ENCODE data around the gene DHRS1. TPM values are rescaled to one million over a fixed set of nuclear protein-coding genes. Genes with fewer than 3 reads are reported as not detected.

Gene DHRS1
- total RNA-seq, 1 experiment from 2014 or later, result 8.9 TPM

GRCh38 chr14:24332268-24332993 is 32.9 kb upstream of the DHRS1 start:
- no peaks in the 10 kb centered on the region for H3K36me3 ChIP-seq (ENCODE audit: control insufficient read depth, insufficient read depth, low read length)
- in situ Hi-C loops (cut with HindIII; ENCODE audit: low pct_unique_long_range_greater_than_20kb, low sequenced_read_pairs), result loop anchor here (10.0 kb wide), 1 partner anchor 102 kb away; no protein-coding TSS in a partner anchor

DNA sequence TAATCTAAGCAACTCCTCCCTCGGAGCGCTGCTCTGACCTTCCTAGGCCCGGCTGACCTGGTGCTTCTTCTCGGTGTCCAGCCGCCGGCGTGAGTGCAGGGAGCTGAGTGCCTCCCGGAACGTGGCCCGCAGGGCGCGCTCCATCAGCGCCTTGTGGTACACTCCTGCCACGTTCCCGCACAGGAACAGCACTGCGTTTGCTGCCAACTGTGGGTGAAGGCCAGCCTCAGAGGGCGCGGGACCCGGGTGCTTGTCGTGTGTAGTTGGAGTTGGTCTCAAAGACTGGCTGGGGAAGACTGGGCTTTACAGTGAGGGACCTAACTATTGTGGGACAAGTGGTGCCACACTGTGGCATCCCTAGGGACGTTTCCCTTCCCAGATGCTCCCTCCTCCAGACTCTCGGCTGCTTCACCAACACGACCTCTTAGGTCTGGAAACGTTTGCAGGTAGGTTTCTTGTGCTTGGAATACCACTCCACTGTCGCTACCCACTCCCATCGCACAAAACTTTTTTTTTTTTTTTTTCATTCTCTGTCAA is 32.2 kb upstream of the DHRS1 start:
- ChIA-PET CTCF (interaction anchor here (0.6 to 1.7 kb wide), 6 partner anchors 10 to 105 kb away, joined by 3 to 11 read pairs (median 5); no protein-coding TSS in a partner anchor), POLR2A (no interaction called here)
- TF ChIP-seq, protein P1, sequence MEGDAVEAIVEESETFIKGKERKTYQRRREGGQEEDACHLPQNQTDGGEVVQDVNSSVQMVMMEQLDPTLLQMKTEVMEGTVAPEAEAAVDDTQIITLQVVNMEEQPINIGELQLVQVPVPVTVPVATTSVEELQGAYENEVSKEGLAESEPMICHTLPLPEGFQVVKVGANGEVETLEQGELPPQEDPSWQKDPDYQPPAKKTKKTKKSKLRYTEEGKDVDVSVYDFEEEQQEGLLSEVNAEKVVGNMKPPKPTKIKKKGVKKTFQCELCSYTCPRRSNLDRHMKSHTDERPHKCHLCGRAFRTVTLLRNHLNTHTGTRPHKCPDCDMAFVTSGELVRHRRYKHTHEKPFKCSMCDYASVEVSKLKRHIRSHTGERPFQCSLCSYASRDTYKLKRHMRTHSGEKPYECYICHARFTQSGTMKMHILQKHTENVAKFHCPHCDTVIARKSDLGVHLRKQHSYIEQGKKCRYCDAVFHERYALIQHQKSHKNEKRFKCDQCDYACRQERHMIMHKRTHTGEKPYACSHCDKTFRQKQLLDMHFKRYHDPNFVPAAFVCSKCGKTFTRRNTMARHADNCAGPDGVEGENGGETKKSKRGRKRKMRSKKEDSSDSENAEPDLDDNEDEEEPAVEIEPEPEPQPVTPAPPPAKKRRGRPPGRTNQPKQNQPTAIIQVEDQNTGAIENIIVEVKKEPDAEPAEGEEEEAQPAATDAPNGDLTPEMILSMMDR (IDR thresholded peaks at IDR 0.05), result no peak
- TF ChIP-seq SIN3A (IDR thresholded peaks at IDR 0.05; ENCODE audit: borderline replicate concordance, insufficient read depth, low read depth, low read length) (no peak), TCF7L2 (IDR thresholded peaks at IDR 0.05; ENCODE audit: low read depth, low read length) (no peak)
- Histone ChIP-seq H3K36me3 (ENCODE audit: control insufficient read depth, insufficient read depth, low read length) (no peaks in the 10 kb centered on the region), H3K4me1 (ENCODE audit: control insufficient read depth, insufficient read depth, low read length) (peaks cover 3% of the 10 kb centered on the region; the same call in 1 of the 2 replicates), H3K4me3 (ENCODE audit: low read depth in 2 of 2, low read length in 2 of 2) (no peak overlapping the region), H3K9me3 (ENCODE audit: control insufficient read depth, insufficient read depth, low read depth, low read length) (no peaks in the 10 kb centered on the region), H3K27ac (ENCODE audit: low read length) (no peak overlapping the region), H3K27me3 (ENCODE audit: control insufficient read depth, insufficient read depth, low read length) (no peaks in the 10 kb centered on the region)
- in situ Hi-C loops (cut with HindIII; ENCODE audit: low pct_unique_long_range_greater_than_20kb, low sequenced_read_pairs) (loop anchor here (10.0 kb wide), 1 partner anchor 103 kb away; no protein-coding TSS in a partner anchor), intact Hi-C loops (cut with micrococcal nuclease; ENCODE audit: unreplicated experiment) (loop anchor here (2.0 kb wide), 1 partner anchor 99 kb away; no protein-coding TSS in a partner anchor)
- BruUV-seq (replicated peaks), result no TSS peak
- ATAC-seq, result peak; percentile 33
- DNase-seq (ENCODE audit: low read depth, low spot score), result no peak

More at GRCh38 chr14:24332268-24332993, 32.9 kb upstream of the DHRS1 start:
- DNase-seq (ENCODE audit: low read depth, low spot score), result peak; percentile 48
- no peak overlapping the region for H3K27ac ChIP-seq (ENCODE audit: low read length)
- no peak for TF ChIP-seq TCF7L2 (IDR thresholded peaks at IDR 0.05; ENCODE audit: low read depth, low read length)
- TF ChIP-seq, protein P1 (IDR thresholded peaks at IDR 0.05), result peak; percentile 79
- ChIA-PET CTCF (interaction anchor here (0.6 to 1.8 kb wide), 9 partner anchors 11 to 105 kb away, joined by 3 to 28 read pairs (median 5); no protein-coding TSS in a partner anchor), POLR2A (no interaction called here)
- intact Hi-C loops (cut with micrococcal nuclease; ENCODE audit: unreplicated experiment), result loop anchor here (2.0 kb wide), 1 partner anchor 98 kb away; no protein-coding TSS in a partner anchor
- H3K4me3 ChIP-seq (ENCODE audit: low read depth in 2 of 2, low read length in 2 of 2), result no peak overlapping the region
- no peaks in the 10 kb centered on the region for H3K9me3 ChIP-seq (ENCODE audit: control insufficient read depth, insufficient read depth, low read depth, low read length)
- no peaks in the 10 kb centered on the region for H3K27me3 ChIP-seq (ENCODE audit: control insufficient read depth, insufficient read depth, low read length)
- ATAC-seq, result peak; percentile 83
- BruUV-seq (replicated peaks), result no TSS peak
- H3K4me1 ChIP-seq (ENCODE audit: control insufficient read depth, insufficient read depth, low read length), result peaks cover 3% of the 10 kb centered on the region; the same call in 1 of the 2 replicates

GRCh38 chr14:24330973-24331674 is 31.5 kb upstream of the DHRS1 start:
- H3K27ac ChIP-seq (ENCODE audit: low read length), result no peak overlapping the region
- TF ChIP-seq POLR2AphosphoS5 (IDR thresholded peaks at IDR 0.05; ENCODE audit: low read depth, low read length) (no peak), SIN3A (IDR thresholded peaks at IDR 0.05; ENCODE audit: borderline replicate concordance, insufficient read depth, low read depth, low read length) (no peak), TCF7L2 (IDR thresholded peaks at IDR 0.05; ENCODE audit: low read depth, low read length) (no peak)
- TF ChIP-seq, protein P2, sequence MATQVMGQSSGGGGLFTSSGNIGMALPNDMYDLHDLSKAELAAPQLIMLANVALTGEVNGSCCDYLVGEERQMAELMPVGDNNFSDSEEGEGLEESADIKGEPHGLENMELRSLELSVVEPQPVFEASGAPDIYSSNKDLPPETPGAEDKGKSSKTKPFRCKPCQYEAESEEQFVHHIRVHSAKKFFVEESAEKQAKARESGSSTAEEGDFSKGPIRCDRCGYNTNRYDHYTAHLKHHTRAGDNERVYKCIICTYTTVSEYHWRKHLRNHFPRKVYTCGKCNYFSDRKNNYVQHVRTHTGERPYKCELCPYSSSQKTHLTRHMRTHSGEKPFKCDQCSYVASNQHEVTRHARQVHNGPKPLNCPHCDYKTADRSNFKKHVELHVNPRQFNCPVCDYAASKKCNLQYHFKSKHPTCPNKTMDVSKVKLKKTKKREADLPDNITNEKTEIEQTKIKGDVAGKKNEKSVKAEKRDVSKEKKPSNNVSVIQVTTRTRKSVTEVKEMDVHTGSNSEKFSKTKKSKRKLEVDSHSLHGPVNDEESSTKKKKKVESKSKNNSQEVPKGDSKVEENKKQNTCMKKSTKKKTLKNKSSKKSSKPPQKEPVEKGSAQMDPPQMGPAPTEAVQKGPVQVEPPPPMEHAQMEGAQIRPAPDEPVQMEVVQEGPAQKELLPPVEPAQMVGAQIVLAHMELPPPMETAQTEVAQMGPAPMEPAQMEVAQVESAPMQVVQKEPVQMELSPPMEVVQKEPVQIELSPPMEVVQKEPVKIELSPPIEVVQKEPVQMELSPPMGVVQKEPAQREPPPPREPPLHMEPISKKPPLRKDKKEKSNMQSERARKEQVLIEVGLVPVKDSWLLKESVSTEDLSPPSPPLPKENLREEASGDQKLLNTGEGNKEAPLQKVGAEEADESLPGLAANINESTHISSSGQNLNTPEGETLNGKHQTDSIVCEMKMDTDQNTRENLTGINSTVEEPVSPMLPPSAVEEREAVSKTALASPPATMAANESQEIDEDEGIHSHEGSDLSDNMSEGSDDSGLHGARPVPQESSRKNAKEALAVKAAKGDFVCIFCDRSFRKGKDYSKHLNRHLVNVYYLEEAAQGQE (IDR thresholded peaks at IDR 0.05; ENCODE audit: insufficient read depth in 1 of 2, low read depth in 2 of 2, low read length in 1 of 2), result no peak
- TF ChIP-seq, protein P1 (IDR thresholded peaks at IDR 0.05), result no peak
- no peak overlapping the region for H3K4me3 ChIP-seq (ENCODE audit: low read depth in 2 of 2, low read length in 2 of 2)
- CTCF ChIA-PET, result interaction anchor here (1.1 to 1.7 kb wide), 2 partner anchors 100 to 104 kb away, joined by 3 to 11 read pairs; no protein-coding TSS in a partner anchor
- H3K4me1 ChIP-seq (ENCODE audit: control insufficient read depth, insufficient read depth, low read length), result peaks cover 3% of the 10 kb centered on the region; the same call in 1 of the 2 replicates
- POLR2A ChIA-PET, result no interaction called here
- in situ Hi-C loops (cut with HindIII; ENCODE audit: low pct_unique_long_range_greater_than_20kb, low sequenced_read_pairs), result loop anchor here (10.0 kb wide), 1 partner anchor 104 kb away; no protein-coding TSS in a partner anchor
- no peaks in the 10 kb centered on the region for H3K36me3 ChIP-seq (ENCODE audit: control insufficient read depth, insufficient read depth, low read length)
- BruUV-seq (replicated peaks), result no TSS peak
- no peaks in the 10 kb centered on the region for H3K27me3 ChIP-seq (ENCODE audit: control insufficient read depth, insufficient read depth, low read length)
- no peaks in the 10 kb centered on the region for H3K9me3 ChIP-seq (ENCODE audit: control insufficient read depth, insufficient read depth, low read depth, low read length)
- no peak for DNase-seq (ENCODE audit: low read depth, low spot score)
- intact Hi-C loops (cut with micrococcal nuclease; ENCODE audit: unreplicated experiment), result no loop called here
- no peak for ATAC-seq

Data from Panc1 (cell line).